Sigmoid colon (tissue), 7 donors: ENCODE results near the gene TNP2. TPM values are rescaled to one million over a fixed set of nuclear protein-coding genes. Genes with fewer than 3 reads are reported as not detected.

Experiments
- DNase-seq: peaks from one replicate; pipeline ENCODE4 v3.0.0-alpha.2; 2019
- H3K27ac ChIP-seq, 4 donors: fragments of 200-600 bp; sonication (generic); one replicate each; pipeline ENCODE4 v1.5.1; 2016 to 2019; ENCODE audit warnings: mild to moderate bottlenecking in 1 of 4
- H3K27me3 ChIP-seq, 3 donors: fragments of 200-600 bp; sonication (generic); one replicate each; pipeline ENCODE4 v1.5.1; 2019; ENCODE audit warnings: mild to moderate bottlenecking in 1 of 3
- H3K36me3 ChIP-seq, 4 donors: fragments of 200-600 bp; sonication (generic); one replicate each; pipeline ENCODE4 v1.5.1; 2016 to 2019
- H3K4me1 ChIP-seq, 4 donors: fragments of 200-600 bp; sonication (generic); one replicate each; pipeline ENCODE4 v1.5.1; 2017 to 2019
- H3K4me3 ChIP-seq, 4 donors: fragments of 200-600 bp; sonication (generic); one replicate each; pipeline ENCODE4 v1.5.1; 2017 to 2019; ENCODE audit warnings: mild to moderate bottlenecking in 2 of 4, moderate library complexity in 1 of 4
- H3K9me3 ChIP-seq, 4 donors: fragments of 200-600 bp in 3 of 4; sonication (generic) in 3 of 4; one replicate each; pipeline versions ENCODE4 v1.5.1 to v1.6.1; 2013 to 2019
- EP300 ChIP-seq, 4 donors: sonication (generic); formaldehyde crosslinking; IDR thresholded peaks; one replicate each; pipeline ENCODE4 v1.6.1; 2017; ENCODE audit warnings: antibody characterized with exemption in 4 of 4
- POLR2A ChIP-seq, 2 donors: fragments of 450-650 bp; IDR thresholded peaks; one replicate each; pipeline ENCODE4 v1.6.1; 2016; ENCODE audit warnings: antibody characterized with exemption in 2 of 2, mild to moderate bottlenecking in 2 of 2, moderate library complexity in 2 of 2
- POLR2AphosphoS5 ChIP-seq, 4 donors: sonication (generic); formaldehyde crosslinking; IDR thresholded peaks; one replicate each; pipeline ENCODE4 v1.6.1; 2017; ENCODE audit warnings: antibody characterized with exemption in 4 of 4
- WGBS, 2 donors: extraction: QIAGEN DNeasy Blood & Tissue Kit; methylation state at CpG; one replicate each; pipeline ENCODE4 v1.1.7; 2013; 5-methylcytosine and 5-hydroxymethylcytosine counted together
- intact Hi-C: fragments of 100-400 bp; cut with DNase I; formaldehyde crosslinking; loops from one replicate; pipeline ENCODE4 v1.15.1; 2023
- polyA plus RNA-seq, 3 donors: library from polyadenylated mRNA; stranded (reverse); fragments of 200-250 nt; gene quantifications; one replicate each; pipeline ENCODE4 v1.2.3, GENCODE V29; 2013
- total RNA-seq, 4 donors: library from RNA; depleted of rRNA; stranded (reverse); fragments of >200 nt; gene quantifications; one replicate each; pipeline ENCODE4 v1.1.0, GENCODE V29; 2016
- TF ChIP-seq, protein P1 (sequence below), 4 experiments: fragments of 450-650 bp in 3 of 4; fragments of 200-600 bp in 1 of 4; IDR thresholded peaks; one replicate each; pipeline ENCODE4 v1.5.1; 2016 to 2019; ENCODE audit warnings: antibody characterized with exemption in 4 of 4, mild to moderate bottlenecking in 3 of 4, moderate library complexity in 2 of 4
- donor health status: healthy with polysubstance abuse.
- donor health status: Bipolar disorder and iron deficiency.
- donor health status: healthy.

The TNP2 gene
- total and polyA plus RNA-seq, 7 donors = not detected

GRCh38 chr16:11250091-11250785 is 18.9 kb downstream of the TNP2 start:
- Histone ChIP-seq H3K9me3 (no peaks in the 10 kb centered on the region), H3K27me3 (no peaks in the 10 kb centered on the region), H3K27ac (no peak overlapping the region), H3K4me1 (peaks cover 0 to 20% (median 10%) of the 10 kb centered on the region in 4 donors), H3K36me3 (no peaks in the 10 kb centered on the region), H3K4me3 (no peak overlapping the region)
- WGBS, 2 donors = 76 to 79% methylated on average over 16 of the region's 16 CpGs
- intact Hi-C loops = loop anchor here (10.0 kb wide), 2 partner anchors 115 to 505 kb away; partner anchors contain the start of gene NUBP1
- DNase-seq = no peak
- no peak for TF ChIP-seq POLR2AphosphoS5 (IDR thresholded peaks at IDR 0.05)
- TF ChIP-seq, protein P1, sequence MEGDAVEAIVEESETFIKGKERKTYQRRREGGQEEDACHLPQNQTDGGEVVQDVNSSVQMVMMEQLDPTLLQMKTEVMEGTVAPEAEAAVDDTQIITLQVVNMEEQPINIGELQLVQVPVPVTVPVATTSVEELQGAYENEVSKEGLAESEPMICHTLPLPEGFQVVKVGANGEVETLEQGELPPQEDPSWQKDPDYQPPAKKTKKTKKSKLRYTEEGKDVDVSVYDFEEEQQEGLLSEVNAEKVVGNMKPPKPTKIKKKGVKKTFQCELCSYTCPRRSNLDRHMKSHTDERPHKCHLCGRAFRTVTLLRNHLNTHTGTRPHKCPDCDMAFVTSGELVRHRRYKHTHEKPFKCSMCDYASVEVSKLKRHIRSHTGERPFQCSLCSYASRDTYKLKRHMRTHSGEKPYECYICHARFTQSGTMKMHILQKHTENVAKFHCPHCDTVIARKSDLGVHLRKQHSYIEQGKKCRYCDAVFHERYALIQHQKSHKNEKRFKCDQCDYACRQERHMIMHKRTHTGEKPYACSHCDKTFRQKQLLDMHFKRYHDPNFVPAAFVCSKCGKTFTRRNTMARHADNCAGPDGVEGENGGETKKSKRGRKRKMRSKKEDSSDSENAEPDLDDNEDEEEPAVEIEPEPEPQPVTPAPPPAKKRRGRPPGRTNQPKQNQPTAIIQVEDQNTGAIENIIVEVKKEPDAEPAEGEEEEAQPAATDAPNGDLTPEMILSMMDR (IDR thresholded peaks at IDR 0.05) = no peak
- no peak for TF ChIP-seq EP300 (IDR thresholded peaks at IDR 0.05)
- no peak for TF ChIP-seq POLR2A (IDR thresholded peaks at IDR 0.05)

DNA sequence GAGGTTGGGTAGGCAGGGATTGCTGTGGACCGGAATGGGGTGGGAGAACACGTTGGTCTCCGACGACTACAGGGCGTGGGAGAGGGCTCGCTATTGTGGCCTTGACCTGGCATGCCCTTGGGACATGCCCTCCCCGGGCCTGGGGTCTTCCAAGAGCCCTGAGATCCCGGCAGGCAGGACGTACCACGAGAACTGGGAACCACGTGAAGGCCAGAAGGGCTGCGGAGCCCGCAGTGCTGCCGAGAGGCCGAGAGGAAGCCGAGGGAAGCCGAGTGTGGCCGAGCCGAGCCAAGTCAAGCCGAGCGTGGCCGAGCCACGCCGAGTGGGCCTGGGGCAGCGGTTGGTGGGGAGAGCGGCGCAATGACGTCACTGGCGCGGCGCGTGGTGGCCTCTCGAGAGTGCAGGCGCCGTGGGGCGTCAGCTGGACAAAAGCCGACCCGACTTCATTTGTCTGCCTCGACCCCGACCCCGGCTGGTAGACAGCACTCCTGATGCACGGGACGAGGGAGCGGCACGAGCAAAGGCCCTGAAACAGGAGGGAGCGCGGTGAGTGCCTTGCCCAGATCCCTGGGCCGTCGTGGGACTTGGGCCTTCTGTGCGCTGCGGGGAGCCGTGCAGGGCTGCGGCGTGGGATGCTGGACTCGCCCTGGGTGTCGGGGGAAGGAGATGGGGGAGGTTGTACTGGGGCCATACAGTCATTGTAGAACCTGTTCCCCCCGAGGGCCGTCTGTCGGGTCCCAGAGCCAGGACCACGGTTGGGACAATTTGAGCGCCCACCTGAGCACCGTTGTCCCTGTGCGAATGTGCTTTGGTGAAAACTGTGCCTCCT is 19.7 kb downstream of the TNP2 start:
- H3K27me3 ChIP-seq = no peaks in the 10 kb centered on the region
- intact Hi-C loops = loop anchor here (10.0 kb wide), 2 partner anchors 115 to 505 kb away; partner anchors contain the start of gene NUBP1
- WGBS, 2 donors = 94 to 95% methylated on average over 63 of the region's 63 CpGs
- no peaks in the 10 kb centered on the region for H3K36me3 ChIP-seq
- DNase-seq = no peak
- H3K4me3 ChIP-seq = no peak overlapping the region
- peaks cover 0 to 12% (median 4%) of the 10 kb centered on the region in 4 donors for H3K4me1 ChIP-seq
- no peaks in the 10 kb centered on the region for H3K9me3 ChIP-seq
- TF ChIP-seq POLR2A (IDR thresholded peaks at IDR 0.05) (no peak), POLR2AphosphoS5 (IDR thresholded peaks at IDR 0.05) (no peak), EP300 (IDR thresholded peaks at IDR 0.05) (no peak)
- TF ChIP-seq, protein P1 (IDR thresholded peaks at IDR 0.05) = no peak
- no peak overlapping the region for H3K27ac ChIP-seq

- intact Hi-C loops = no loop called here
- Histone ChIP-seq H3K9me3 (no peaks in the 10 kb centered on the region), H3K36me3 (no peaks in the 10 kb centered on the region), H3K27ac (no peak overlapping the region), H3K4me1 (peaks cover 0 to under 1% (median 0%) of the 10 kb centered on the region in 4 donors), H3K27me3 (no peaks in the 10 kb centered on the region), H3K4me3 (no peak overlapping the region)
- DNase-seq = no peak
- TF ChIP-seq POLR2AphosphoS5 (IDR thresholded peaks at IDR 0.05) (no peak), EP300 (IDR thresholded peaks at IDR 0.05) (no peak), POLR2A (IDR thresholded peaks at IDR 0.05) (no peak)
- TF ChIP-seq, protein P1 (IDR thresholded peaks at IDR 0.05) = no peak
- WGBS, 2 donors = 92% methylated on average over 8 of the region's 8 CpGs
Observed at GRCh38 chr16:11248133-11248532, 21.0 kb downstream of the TNP2 start.

GRCh38 chr16:11245988-11246387 is 23.1 kb downstream of the TNP2 start:
- intact Hi-C loops = no loop called here
- H3K36me3 ChIP-seq = no peaks in the 10 kb centered on the region

More at GRCh38 chr16:11245988-11246387, 23.1 kb downstream of the TNP2 start:
- H3K27me3 ChIP-seq = no peaks in the 10 kb centered on the region
- no peaks in the 10 kb centered on the region for H3K4me1 ChIP-seq
- H3K9me3 ChIP-seq = no peaks in the 10 kb centered on the region
- TF ChIP-seq POLR2A (IDR thresholded peaks at IDR 0.05) = no peak
- TF ChIP-seq POLR2AphosphoS5 (IDR thresholded peaks at IDR 0.05) = no peak
- TF ChIP-seq, protein P1 (IDR thresholded peaks at IDR 0.05) = no peak
- no peak for TF ChIP-seq EP300 (IDR thresholded peaks at IDR 0.05)
- no peak for DNase-seq
- H3K4me3 ChIP-seq = no peak overlapping the region
- H3K27ac ChIP-seq = no peak overlapping the region
